ENCODE data around the gene NSD2. TPM values are rescaled to one million over a fixed set of nuclear protein-coding genes. Genes with fewer than 3 reads are reported as not detected.

Gene NSD2
- total RNA-seq, 1 experiment from 2014 or later = 136 TPM

DNA sequence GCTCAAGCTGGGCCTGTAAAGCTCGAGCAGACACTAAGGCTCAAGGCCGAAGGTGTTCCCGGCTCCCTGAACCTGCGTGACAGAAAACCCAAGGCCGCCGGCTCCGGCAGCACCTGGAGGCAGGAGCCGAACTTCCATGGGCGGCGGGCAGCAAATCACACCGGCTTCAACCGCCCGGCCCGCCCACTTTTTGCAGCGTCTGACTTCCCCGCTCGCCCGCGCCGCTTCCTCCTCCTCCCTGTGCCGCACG is 940 bp upstream of the NSD2 start:
- Histone ChIP-seq H4K20me1 (ENCODE audit: control insufficient read depth, insufficient read depth, insufficient read length) (no peaks in the 10 kb centered on the region), H3K18ac (ENCODE audit: insufficient read length, low read depth, low read length) (peak overlapping the region; percentile 89), H3K27me3 (ENCODE audit: insufficient read depth, low read length) (peaks cover 32% of the 10 kb centered on the region), H3K4me2 (ENCODE audit: insufficient read depth, insufficient read length, low read length) (peak overlapping the region; percentile 57), H2BK12ac (ENCODE audit: insufficient read length, low read depth, low read length) (no peak overlapping the region), H3K14ac (ENCODE audit: insufficient read depth, low read length) (peak overlapping the region; percentile 82), H2BK15ac (ENCODE audit: low read depth, low read length) (no peak overlapping the region), H4K91ac (ENCODE audit: insufficient read length, low read depth, low read length) (no peak overlapping the region), H2AFZ (ENCODE audit: low read length) (no peak overlapping the region), H3K79me1 (ENCODE audit: insufficient read depth, low read depth, low read length, poor library complexity, severe bottlenecking) (no peaks in the 10 kb centered on the region), H4K5ac (ENCODE audit: insufficient read length, low read depth, low read length) (no peak overlapping the region), H3K9ac (ENCODE audit: extremely low read depth, insufficient read length, low read length) (peak overlapping the region; percentile 20), H3K27ac (ENCODE audit: insufficient read length, low read depth, low read length) (no peak overlapping the region), H3K23ac (ENCODE audit: insufficient read length, low read depth, low read length) (no peak overlapping the region), H3K4me1 (ENCODE audit: insufficient read depth, low read length) (no peaks in the 10 kb centered on the region), H2BK5ac (ENCODE audit: insufficient read length, low read length) (no peak overlapping the region), H2BK20ac (ENCODE audit: low read depth, low read length, poor library complexity, severe bottlenecking) (no peak overlapping the region), H3K4ac (ENCODE audit: low read depth, low read length) (no peak overlapping the region), H2AK5ac (ENCODE audit: insufficient read length, low read length) (no peak overlapping the region), H4K8ac (replicated peaks; ENCODE audit: insufficient read length, low read depth, low read length) (no peak overlapping the region), H2BK120ac (ENCODE audit: low read depth, low read length, poor library complexity, severe bottlenecking) (no peak overlapping the region), H3K9me3 (ENCODE audit: control insufficient read depth, low read depth, low read length) (no peaks in the 10 kb centered on the region), H3K56ac (ENCODE audit: insufficient read length, low read depth, low read length) (no peak overlapping the region), H3T11ph (ENCODE audit: low read length) (no peak overlapping the region), H3K79me2 (ENCODE audit: insufficient read depth, low read length) (peaks cover 24% of the 10 kb centered on the region; the same call in 1 of the 2 replicates), H3K23me2 (ENCODE audit: insufficient read length, low read depth, low read length, poor library complexity, severe bottlenecking) (peaks cover 7% of the 10 kb centered on the region)
- DNase-seq = peak; percentile 93
- no CpG with 5 or more reads among the region's 22 CpGs for WGBS (ENCODE audit: extremely low coverage, insufficient read length, low lambda C conversion rate)
- TF ChIP-seq, protein P1, sequence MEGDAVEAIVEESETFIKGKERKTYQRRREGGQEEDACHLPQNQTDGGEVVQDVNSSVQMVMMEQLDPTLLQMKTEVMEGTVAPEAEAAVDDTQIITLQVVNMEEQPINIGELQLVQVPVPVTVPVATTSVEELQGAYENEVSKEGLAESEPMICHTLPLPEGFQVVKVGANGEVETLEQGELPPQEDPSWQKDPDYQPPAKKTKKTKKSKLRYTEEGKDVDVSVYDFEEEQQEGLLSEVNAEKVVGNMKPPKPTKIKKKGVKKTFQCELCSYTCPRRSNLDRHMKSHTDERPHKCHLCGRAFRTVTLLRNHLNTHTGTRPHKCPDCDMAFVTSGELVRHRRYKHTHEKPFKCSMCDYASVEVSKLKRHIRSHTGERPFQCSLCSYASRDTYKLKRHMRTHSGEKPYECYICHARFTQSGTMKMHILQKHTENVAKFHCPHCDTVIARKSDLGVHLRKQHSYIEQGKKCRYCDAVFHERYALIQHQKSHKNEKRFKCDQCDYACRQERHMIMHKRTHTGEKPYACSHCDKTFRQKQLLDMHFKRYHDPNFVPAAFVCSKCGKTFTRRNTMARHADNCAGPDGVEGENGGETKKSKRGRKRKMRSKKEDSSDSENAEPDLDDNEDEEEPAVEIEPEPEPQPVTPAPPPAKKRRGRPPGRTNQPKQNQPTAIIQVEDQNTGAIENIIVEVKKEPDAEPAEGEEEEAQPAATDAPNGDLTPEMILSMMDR (conservative IDR thresholded peaks at IDR 0.05) = no peak
- H3K27ac Mint-ChIP-seq = no peak overlapping the region; a peak in 1 of 7 replicates
- peaks cover 31 to 33% of the 10 kb centered on the region in 2 experiments for H3K4me1 Mint-ChIP-seq
- peak overlapping the region; percentile 66 to 87 for H3K4me3 Mint-ChIP-seq
- H3K9me3 Mint-ChIP-seq = no peaks in the 10 kb centered on the region
- H3K27me3 Mint-ChIP-seq (ENCODE audit: low read depth) = peaks cover 51% of the 10 kb centered on the region
- no peaks in the 10 kb centered on the region; a peak in 1 of 7 replicates for H3K36me3 Mint-ChIP-seq (ENCODE audit: insufficient read depth in 1 of 3, low read depth in 3 of 3)

Measured in H9 (cell line).